Mesendoderm (in vitro differentiated cells): ENCODE measurements around the gene HOMER1.

Experiments used
- DNase-seq: peaks from one replicate; pipeline ENCODE4 v3.0.0; 2013
- H2AK5ac ChIP-seq: 2 replicates; pipeline ENCODE4 v1.6.1; 2013; ENCODE audit warnings: low read length, inconsistent platforms
- H2BK120ac ChIP-seq: 2 replicates; pipeline ENCODE4 v1.6.1; 2013; ENCODE audit warnings: low read depth, mild to moderate bottlenecking, low read length, moderate library complexity, mixed read lengths
- H2BK15ac ChIP-seq: replicated peaks from 2 replicates; pipeline ENCODE4 v1.6.1; 2013; ENCODE audit warnings: low read depth, mild to moderate bottlenecking, moderate library complexity
- H2BK5ac ChIP-seq: 2 replicates; pipeline ENCODE4 v1.6.1; 2013; ENCODE audit warnings: low read length, inconsistent platforms
- H3K18ac ChIP-seq: 2 replicates; pipeline ENCODE4 v1.6.1; 2013; ENCODE audit warnings: mild to moderate bottlenecking, low read length, mixed read lengths
- H3K23ac ChIP-seq: one replicate; pipeline ENCODE4 v1.6.1; 2013; ENCODE audit warnings: low read length
- H3K27ac ChIP-seq: 2 replicates; pipeline ENCODE4 v1.5.1; 2013; ENCODE audit warnings: low read depth, mild to moderate bottlenecking, inconsistent platforms, low read length, moderate library complexity
- H3K27me3 ChIP-seq: 2 replicates; pipeline ENCODE4 v1.6.1; 2013; ENCODE audit warnings: low read length, control low read depth, mild to moderate bottlenecking, inconsistent platforms; ENCODE audit not compliant: insufficient read depth, poor library complexity
- H3K36me3 ChIP-seq: 2 replicates; pipeline ENCODE4 v1.6.1; 2013; ENCODE audit warnings: low read length, inconsistent platforms; ENCODE audit not compliant: control insufficient read depth, insufficient read depth
- H3K4ac ChIP-seq: one replicate; pipeline ENCODE4 v1.6.1; 2013; ENCODE audit warnings: low read depth, mild to moderate bottlenecking, low read length, moderate library complexity
- H3K4me1 ChIP-seq: 2 replicates; pipeline ENCODE4 v1.6.1; 2013; ENCODE audit warnings: low read depth, low read length, inconsistent platforms; ENCODE audit not compliant: control insufficient read depth
- H3K4me2 ChIP-seq: 2 replicates; pipeline ENCODE4 v1.6.1; 2013; ENCODE audit warnings: low read length
- H3K4me3 ChIP-seq: 2 replicates; pipeline ENCODE4 v1.5.1; 2013; ENCODE audit warnings: mild to moderate bottlenecking, low read length
- H3K56ac ChIP-seq: one replicate; pipeline ENCODE4 v1.6.1; 2013; ENCODE audit warnings: low read length
- H3K79me1 ChIP-seq: 2 replicates; pipeline ENCODE4 v1.6.1; 2013; ENCODE audit warnings: low read length, inconsistent platforms
- H3K79me2 ChIP-seq: 2 replicates; pipeline ENCODE4 v1.6.1; 2013; ENCODE audit warnings: mild to moderate bottlenecking, low read length; ENCODE audit not compliant: control insufficient read depth, insufficient read depth
- H3K9ac ChIP-seq: 2 replicates; pipeline ENCODE4 v1.6.1; 2013; ENCODE audit warnings: low read length, inconsistent platforms
- H4K5ac ChIP-seq: one replicate; pipeline ENCODE4 v1.6.1; 2013; ENCODE audit warnings: low read length
- H4K8ac ChIP-seq: one replicate; pipeline ENCODE4 v1.6.1; 2013; ENCODE audit warnings: low read depth, mild to moderate bottlenecking, control low read depth, low read length, moderate library complexity
- WGBS: extraction: QIAGEN DNeasy Blood & Tissue Kit; methylation state at CpG from one replicate; pipeline ENCODE4 v1.1.7; 2013; ENCODE audit warnings: low lambda C conversion rate, missing lambda C conversion rate; ENCODE audit not compliant: insufficient coverage; ENCODE audit errors: extremely low coverage; 5-methylcytosine and 5-hydroxymethylcytosine counted together

HOMER1 gene

DNA sequence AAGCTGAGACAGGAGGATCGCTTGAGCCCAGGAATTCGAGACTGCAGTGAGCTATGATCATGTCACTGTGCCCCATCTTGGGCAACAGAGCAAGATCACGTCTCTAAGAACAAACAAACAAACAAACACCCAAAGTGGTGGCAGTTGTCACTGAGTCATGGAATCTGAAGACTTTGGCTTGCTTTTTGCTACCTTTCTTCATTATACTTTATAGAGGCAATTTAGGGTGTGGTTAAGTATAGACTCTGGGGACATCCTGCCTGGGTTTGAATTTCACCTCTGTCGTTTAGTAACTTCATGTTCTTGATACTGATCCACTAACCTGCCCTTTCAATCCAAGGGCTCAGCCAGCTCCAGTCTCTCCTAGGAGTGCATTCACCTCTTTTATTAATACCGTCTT, 13.0 kb upstream of the HOMER1 start:
- no CpG with 5 or more reads among the region's 5 CpGs for WGBS
- no peaks in the 10 kb centered on the region for H3K79me2 ChIP-seq
- no peak overlapping the region for H4K5ac ChIP-seq
- H2BK5ac ChIP-seq, result no peak overlapping the region
- no peak overlapping the region for H4K8ac ChIP-seq
- H3K56ac ChIP-seq, result no peak overlapping the region
- no peak overlapping the region for H3K4me3 ChIP-seq
- H3K4me2 ChIP-seq, result no peak overlapping the region
- H3K4me1 ChIP-seq, result no peaks in the 10 kb centered on the region
- H3K18ac ChIP-seq, result no peak overlapping the region
- H3K27ac ChIP-seq, result no peak overlapping the region
- no peak overlapping the region for H3K23ac ChIP-seq
- no peak for DNase-seq
- no peak overlapping the region for H2BK120ac ChIP-seq
- no peak overlapping the region for H3K9ac ChIP-seq
- H2AK5ac ChIP-seq, result no peak overlapping the region
- no peaks in the 10 kb centered on the region for H3K36me3 ChIP-seq
- no peak overlapping the region for H3K4ac ChIP-seq
- H3K27me3 ChIP-seq, result no peaks in the 10 kb centered on the region
- no peak overlapping the region for H2BK15ac ChIP-seq
- no peaks in the 10 kb centered on the region for H3K79me1 ChIP-seq

DNA sequence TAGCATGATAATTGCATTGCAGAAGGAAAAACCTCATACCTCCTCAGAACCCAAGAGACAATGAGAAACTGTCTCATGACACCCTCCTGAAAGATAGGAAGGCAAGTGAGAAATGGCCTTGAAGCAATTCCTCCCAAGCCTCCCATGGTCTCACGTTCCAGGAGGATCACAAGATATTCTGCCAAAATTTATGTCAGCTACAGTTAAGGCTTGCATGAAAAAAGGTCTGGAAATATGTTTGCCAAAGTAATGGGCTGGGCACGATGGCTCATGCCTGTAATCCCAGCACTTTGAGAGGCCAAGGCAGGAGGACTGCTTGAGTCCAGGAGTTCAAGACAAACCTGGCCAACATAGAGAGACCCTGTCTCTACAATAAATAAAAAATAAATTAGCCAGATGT, 12.6 kb upstream of the HOMER1 start:
- DNase-seq, result no peak
- H2BK120ac ChIP-seq, result no peak overlapping the region
- H2AK5ac ChIP-seq, result no peak overlapping the region
- H3K27ac ChIP-seq, result no peak overlapping the region
- no peaks in the 10 kb centered on the region for H3K79me2 ChIP-seq
- no peaks in the 10 kb centered on the region for H3K4me1 ChIP-seq
- no peak overlapping the region for H2BK15ac ChIP-seq
- no peaks in the 10 kb centered on the region for H3K36me3 ChIP-seq
- H4K8ac ChIP-seq, result no peak overlapping the region
- H3K23ac ChIP-seq, result no peak overlapping the region
- no peak overlapping the region for H4K5ac ChIP-seq
- no peak overlapping the region for H3K4me3 ChIP-seq
- H3K27me3 ChIP-seq, result no peaks in the 10 kb centered on the region
- WGBS, result no CpG with 5 or more reads among the region's 2 CpGs
- H3K79me1 ChIP-seq, result no peaks in the 10 kb centered on the region
- no peak overlapping the region for H3K9ac ChIP-seq
- H3K56ac ChIP-seq, result no peak overlapping the region
- no peak overlapping the region for H3K4ac ChIP-seq
- no peak overlapping the region for H3K4me2 ChIP-seq
- no peak overlapping the region for H2BK5ac ChIP-seq
- no peak overlapping the region for H3K18ac ChIP-seq

DNA sequence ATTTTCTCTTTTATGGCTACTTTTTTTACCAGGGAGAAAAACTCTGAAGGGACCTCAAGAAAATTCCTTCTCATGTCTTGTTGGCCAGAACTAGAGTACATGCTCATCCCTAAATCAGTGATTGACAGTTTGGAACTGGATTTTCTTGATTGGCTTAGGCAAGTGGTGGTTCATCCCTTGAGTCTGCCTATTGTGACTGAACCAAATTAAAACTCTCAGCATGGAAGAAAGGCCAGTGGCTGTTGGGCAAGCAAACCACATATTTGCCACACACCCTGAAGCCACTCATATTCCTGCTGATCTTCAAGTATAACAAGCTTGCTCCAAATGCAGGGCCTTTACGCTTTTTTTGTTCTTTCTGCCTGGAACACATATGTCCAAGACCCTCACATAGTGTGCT, 7.2 kb upstream of the HOMER1 start:
- Histone ChIP-seq H3K4me1 (no peaks in the 10 kb centered on the region), H3K27me3 (no peaks in the 10 kb centered on the region), H3K4ac (no peak overlapping the region), H3K36me3 (no peaks in the 10 kb centered on the region), H3K27ac (no peak overlapping the region), H2AK5ac (no peak overlapping the region), H2BK120ac (no peak overlapping the region), H3K18ac (no peak overlapping the region), H4K8ac (no peak overlapping the region), H3K79me1 (no peaks in the 10 kb centered on the region), H3K9ac (no peak overlapping the region), H3K4me3 (no peak overlapping the region), H3K4me2 (no peak overlapping the region), H3K23ac (no peak overlapping the region), H3K56ac (no peak overlapping the region), H2BK15ac (no peak overlapping the region), H2BK5ac (no peak overlapping the region), H4K5ac (no peak overlapping the region), H3K79me2 (no peaks in the 10 kb centered on the region)
- DNase-seq, result no peak
- no CpG with 5 or more reads among the region's 1 CpG for WGBS

DNA sequence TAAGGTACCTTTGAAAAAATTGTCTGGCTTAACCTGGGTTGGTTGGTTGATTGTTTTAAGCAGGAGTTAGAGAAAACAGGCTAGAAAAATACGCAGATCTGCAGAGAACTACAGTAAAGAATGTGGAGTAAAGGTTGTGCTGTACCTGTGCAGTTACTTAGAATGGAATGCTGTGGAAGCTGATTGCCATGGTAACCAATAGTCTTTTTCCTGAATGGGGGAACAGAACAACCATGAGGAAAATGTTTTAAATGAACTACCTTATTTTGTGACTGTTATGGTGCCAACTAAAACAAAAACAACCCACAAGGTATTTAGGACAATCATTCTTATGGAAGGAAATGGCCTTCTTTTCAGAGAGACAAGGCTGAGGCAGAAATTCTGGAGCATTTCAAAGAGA, 4.8 kb upstream of the HOMER1 start:
- peak; percentile 35 for DNase-seq
- H3K4me1 ChIP-seq, result no peaks in the 10 kb centered on the region
- no peak overlapping the region for H4K8ac ChIP-seq
- WGBS, result no CpG with 5 or more reads among the region's 1 CpG
- no peak overlapping the region for H3K18ac ChIP-seq
- no peak overlapping the region for H2BK120ac ChIP-seq
- H3K56ac ChIP-seq, result no peak overlapping the region
- H3K27me3 ChIP-seq, result no peaks in the 10 kb centered on the region
- no peaks in the 10 kb centered on the region for H3K79me2 ChIP-seq
- no peak overlapping the region for H3K4me2 ChIP-seq
- no peak overlapping the region for H3K4me3 ChIP-seq
- no peak overlapping the region for H2AK5ac ChIP-seq
- H3K36me3 ChIP-seq, result no peaks in the 10 kb centered on the region
- no peak overlapping the region for H3K27ac ChIP-seq
- H2BK15ac ChIP-seq, result no peak overlapping the region
- H3K79me1 ChIP-seq, result no peaks in the 10 kb centered on the region
- no peak overlapping the region for H3K23ac ChIP-seq
- H3K9ac ChIP-seq, result no peak overlapping the region
- no peak overlapping the region for H4K5ac ChIP-seq
- no peak overlapping the region for H3K4ac ChIP-seq
- H2BK5ac ChIP-seq, result no peak overlapping the region

DNA sequence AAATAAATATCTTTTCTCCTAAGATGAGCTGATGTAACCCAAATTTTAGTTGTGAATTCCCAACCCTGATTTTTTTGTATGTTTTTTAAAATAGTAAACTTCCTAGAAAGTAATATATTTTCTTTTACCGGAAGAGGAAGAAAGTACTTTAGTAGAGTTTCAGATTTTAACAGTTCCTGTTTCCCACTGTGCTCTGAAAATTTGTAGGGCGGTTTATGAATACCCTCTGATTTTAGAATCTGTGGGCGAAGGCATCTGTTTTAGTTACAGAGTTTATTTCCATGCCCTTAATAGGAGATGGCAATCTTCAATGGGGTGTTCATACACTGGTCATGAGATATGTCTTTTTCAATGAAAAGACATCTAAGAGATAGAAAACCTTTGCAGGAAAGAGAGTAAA, 3.7 kb upstream of the HOMER1 start:
- Histone ChIP-seq H3K23ac (no peak overlapping the region), H3K4me3 (no peak overlapping the region), H3K4me2 (no peak overlapping the region), H2AK5ac (no peak overlapping the region), H3K36me3 (no peaks in the 10 kb centered on the region), H2BK15ac (no peak overlapping the region), H3K27me3 (no peaks in the 10 kb centered on the region), H4K8ac (no peak overlapping the region), H3K56ac (no peak overlapping the region), H3K4ac (no peak overlapping the region), H3K79me2 (peaks cover 4% of the 10 kb centered on the region), H2BK5ac (no peak overlapping the region), H3K79me1 (peaks cover 1% of the 10 kb centered on the region), H3K27ac (no peak overlapping the region), H2BK120ac (no peak overlapping the region), H3K4me1 (no peaks in the 10 kb centered on the region), H3K9ac (no peak overlapping the region), H4K5ac (no peak overlapping the region), H3K18ac (no peak overlapping the region)
- no peak for DNase-seq
- WGBS, result no CpG with 5 or more reads among the region's 3 CpGs

DNA sequence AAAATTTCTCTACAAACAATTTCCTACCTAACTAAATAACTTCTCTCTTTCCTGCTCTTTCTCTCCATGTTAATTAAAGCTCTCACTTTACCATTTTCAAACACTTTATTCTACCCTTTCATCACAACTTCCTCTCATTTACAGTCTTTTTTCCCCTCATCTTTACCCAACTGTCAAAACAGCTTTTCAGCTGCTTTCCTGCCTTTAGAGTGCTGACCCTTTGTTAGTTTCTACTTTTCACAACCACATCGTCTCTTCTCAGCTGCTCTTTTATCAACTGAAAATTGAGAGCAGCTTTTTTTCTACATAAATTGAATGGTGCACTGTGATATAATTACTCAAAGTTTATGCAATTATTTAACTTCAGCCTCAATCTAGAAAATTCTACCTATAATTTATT, 3.1 kb upstream of the HOMER1 start:
- Histone ChIP-seq H3K4ac (no peak overlapping the region), H3K79me2 (peaks cover 10% of the 10 kb centered on the region), H2BK5ac (no peak overlapping the region), H3K79me1 (peaks cover 1% of the 10 kb centered on the region), H3K9ac (no peak overlapping the region), H3K27me3 (no peaks in the 10 kb centered on the region), H3K27ac (no peak overlapping the region), H3K4me1 (no peaks in the 10 kb centered on the region), H3K23ac (no peak overlapping the region), H2BK120ac (no peak overlapping the region), H4K8ac (no peak overlapping the region), H3K56ac (no peak overlapping the region), H3K18ac (no peak overlapping the region), H4K5ac (no peak overlapping the region), H2BK15ac (no peak overlapping the region), H2AK5ac (no peak overlapping the region), H3K36me3 (no peaks in the 10 kb centered on the region), H3K4me3 (no peak overlapping the region), H3K4me2 (no peak overlapping the region)
- no CpG with 5 or more reads among the region's 1 CpG for WGBS
- no peak for DNase-seq
